ENCODE data around the gene CD59.
"Not testable (repeated sequence)": the region's sequence is repeated elsewhere in the genome, so short reads cannot be mapped to it uniquely, and the experiment has no call there.

The CD59 gene

GRCh38 chr11:33695051-33695566 is 41.1 kb downstream of the CD59 start:
- no peak for DNase-seq (ENCODE audit: low read depth in 1 of 2, low spot score in 1 of 2)

GRCh38 chr11:33694346-33695050 is 41.7 kb downstream of the CD59 start:
- DNase-seq (ENCODE audit: low read depth in 1 of 2, low spot score in 1 of 2), result no peak

DNA sequence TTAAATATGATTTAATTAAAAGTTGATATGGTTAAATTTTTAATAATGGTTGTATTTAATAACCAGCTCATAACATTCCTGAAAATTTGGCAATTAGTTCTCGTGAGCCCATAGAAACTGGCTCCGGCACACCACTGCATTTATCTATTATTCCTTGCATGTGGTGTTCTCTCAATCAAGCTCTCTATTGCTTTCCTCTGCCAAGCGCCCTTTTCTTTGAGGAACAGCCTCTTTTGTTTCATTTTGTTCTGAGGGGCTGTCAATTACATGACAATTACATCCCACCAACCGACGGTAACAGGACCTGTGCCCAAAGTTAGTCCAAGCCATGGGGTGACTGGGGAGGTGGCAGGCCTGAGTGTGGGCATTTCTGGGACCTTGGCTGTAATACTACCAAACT is 43.7 kb downstream of the CD59 start:
- DNase-seq (ENCODE audit: low read depth in 1 of 2, low spot score in 1 of 2), result no peak

DNA sequence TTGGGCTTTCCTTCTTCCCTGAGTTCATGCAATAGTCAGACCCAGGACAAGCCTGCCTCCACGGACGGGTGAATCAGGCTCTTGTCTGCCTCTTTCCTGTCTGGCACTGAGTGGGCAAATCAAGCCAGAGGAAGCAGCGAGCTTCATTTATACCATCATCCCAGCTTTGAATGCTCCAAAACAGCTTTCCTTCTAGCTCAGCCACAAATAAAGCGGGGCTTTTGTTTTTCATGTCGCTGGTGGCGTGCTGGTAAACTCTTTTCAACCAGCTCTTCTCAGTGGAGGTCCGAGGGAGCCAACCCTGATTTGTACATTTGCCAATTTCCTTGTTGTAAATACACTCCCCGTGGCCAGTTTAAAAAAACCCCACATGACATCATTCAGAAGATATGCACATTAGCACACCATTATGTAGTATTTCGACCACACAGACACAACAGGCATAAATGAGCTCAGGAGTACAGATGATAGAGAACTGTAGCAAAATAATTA is 44.2 kb downstream of the CD59 start:
- DNase-seq (ENCODE audit: low read depth in 1 of 2, low spot score in 1 of 2), result no peak

GRCh38 chr11:33691066-33691864 is 45.0 kb downstream of the CD59 start:
- DNase-seq (ENCODE audit: low read depth in 1 of 2, low spot score in 1 of 2), result no peak

GRCh38 chr11:33690290-33691065 is 45.7 kb downstream of the CD59 start:
- DNase-seq (ENCODE audit: low read depth in 1 of 2, low spot score in 1 of 2), result no peak

DNA sequence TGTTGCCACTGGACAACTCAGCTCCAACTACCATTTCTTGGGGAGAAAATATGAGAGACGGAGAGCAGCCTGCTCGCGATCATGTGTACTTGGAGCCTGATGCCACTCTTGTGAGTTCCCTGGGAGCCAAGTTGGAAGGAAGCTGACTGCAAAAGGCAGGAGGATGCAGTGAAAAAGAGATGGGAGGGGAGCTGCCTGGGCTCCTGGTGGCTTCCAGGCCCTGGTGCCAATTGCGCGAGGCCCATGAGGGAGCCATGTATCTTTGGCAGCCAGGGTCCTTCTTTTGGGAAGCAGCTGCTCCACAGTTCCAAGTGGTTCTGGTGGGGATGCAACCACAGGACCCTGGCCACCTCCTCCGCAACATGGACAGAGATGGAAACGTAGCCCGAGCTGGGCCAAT is 46.7 kb downstream of the CD59 start:
- DNase-seq (ENCODE audit: low read depth in 1 of 2, low spot score in 1 of 2), result no peak

DNA sequence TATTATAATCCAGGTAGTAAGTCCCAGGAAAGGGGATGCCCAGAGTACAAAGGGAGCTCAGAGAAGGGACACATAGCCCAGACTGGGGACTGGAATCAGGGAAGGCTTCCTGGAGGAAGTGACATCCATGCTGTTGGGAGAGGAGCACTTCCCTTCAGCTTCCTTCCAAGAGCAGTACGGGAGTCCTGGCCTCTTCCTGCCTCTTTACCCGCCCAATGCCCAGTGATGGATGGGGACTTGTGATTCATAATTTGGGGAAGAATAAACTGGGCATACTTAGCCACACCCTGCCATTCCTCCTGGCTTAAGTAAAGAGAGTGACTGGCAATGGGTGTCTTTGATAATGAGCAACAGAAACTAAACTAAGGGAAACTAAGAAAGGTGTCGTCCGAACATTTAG is 47.1 kb downstream of the CD59 start:
- no peak for DNase-seq (ENCODE audit: low read depth in 1 of 2, low spot score in 1 of 2)

DNA sequence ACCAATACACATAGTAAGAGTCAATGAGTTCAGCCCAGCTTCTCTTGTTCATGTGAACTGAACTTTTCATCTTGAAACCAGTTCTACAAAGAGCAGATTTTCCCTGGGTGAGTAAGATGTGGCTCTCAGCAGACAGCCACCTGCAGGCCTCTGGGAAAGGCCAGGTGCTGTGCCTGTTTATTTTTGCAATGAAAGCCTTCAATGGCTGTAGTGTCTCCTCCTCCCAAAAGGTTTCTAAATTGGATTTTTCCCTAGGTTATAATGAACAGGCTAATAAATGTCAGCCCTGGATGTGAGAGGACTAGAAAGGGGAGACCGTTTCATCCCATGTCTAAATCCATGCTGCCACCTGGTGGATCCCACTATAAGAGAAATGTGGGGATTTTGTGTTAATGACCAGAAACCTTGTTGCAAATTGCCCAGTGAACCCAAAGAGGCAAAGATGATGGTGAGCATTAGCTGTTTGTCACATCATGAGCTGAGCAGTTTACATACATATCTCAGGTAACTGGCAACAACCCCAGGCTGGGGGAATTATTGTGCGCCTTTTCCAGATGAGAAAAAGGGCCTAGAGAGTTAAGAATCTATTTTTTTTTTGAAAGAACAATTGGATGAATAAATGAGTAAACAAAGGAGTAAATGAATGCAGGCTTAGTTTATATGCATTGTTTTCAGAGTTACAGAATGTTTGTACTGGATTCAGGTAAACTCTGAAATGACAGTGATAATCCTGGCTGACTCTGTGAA is 48.3 kb downstream of the CD59 start:
- DNase-seq (ENCODE audit: low read depth in 1 of 2, low spot score in 1 of 2), result no peak

DNA sequence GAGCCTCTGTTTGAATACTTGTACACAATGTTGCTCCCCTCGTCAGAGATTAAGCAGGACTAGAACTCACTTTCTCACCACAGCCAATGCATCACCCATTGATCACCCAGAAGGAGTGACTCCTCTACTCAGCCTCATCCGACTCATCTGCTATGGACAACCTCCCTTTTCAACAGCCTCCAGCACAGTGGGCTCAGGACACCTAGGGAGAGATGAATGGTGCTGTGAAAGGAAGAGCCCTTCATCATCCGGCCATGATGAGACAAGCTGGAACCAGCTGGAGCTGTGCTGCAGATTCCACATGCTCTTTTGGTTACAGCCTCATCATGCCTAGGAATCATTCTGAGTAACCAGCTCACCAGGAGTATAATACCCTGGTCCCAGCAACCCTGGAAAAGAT is 51.1 kb downstream of the CD59 start:
- no peak for DNase-seq (ENCODE audit: low read depth in 1 of 2, low spot score in 1 of 2)

- DNase-seq (ENCODE audit: low read depth in 1 of 2, low spot score in 1 of 2), result no peak
Observed at GRCh38 chr11:33684003-33684706, 52.1 kb downstream of the CD59 start.

DNA sequence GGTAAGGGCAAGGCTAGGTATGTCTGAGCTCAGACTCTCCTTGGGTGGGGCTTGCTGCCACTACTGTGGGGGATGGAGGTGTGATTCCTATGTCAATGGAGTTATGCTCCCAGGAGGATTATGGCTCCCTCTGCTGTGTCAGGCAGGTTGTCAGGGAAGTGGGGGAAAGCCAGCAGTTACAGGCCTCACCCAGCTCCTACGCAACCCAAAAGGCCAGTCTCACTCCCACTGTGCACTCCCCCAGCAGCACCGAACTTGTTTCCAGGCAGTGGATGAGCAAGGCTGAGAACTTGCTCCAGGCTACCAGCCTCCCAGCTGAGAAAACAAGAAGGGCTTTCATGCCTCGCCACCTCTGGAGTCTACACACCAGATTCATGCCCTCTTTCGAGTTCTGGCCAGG is 53.8 kb downstream of the CD59 start:
- DNase-seq (ENCODE audit: low read depth in 1 of 2, low spot score in 1 of 2), result no peak

DNA sequence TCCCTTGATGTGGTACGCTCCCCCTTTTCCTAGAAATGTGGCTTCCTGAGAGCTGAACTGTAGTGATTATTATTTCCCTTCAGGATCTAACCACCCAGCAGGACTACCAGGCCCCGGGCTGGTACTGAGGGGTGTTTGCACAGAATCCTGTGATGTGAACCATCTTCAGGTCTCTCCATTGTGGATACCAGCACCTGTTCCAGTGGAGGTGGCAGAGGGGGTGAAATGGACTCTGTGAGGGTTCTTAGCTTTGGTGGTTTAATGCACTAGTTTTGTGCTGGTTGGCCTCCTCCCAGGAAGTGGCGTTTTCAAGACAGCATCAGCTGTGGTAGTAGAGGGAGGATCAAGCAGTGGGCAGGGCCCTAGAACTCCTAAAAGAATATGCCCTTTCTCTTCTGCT is 54.2 kb downstream of the CD59 start:
- no peak for DNase-seq (ENCODE audit: low read depth in 1 of 2, low spot score in 1 of 2)

DNA sequence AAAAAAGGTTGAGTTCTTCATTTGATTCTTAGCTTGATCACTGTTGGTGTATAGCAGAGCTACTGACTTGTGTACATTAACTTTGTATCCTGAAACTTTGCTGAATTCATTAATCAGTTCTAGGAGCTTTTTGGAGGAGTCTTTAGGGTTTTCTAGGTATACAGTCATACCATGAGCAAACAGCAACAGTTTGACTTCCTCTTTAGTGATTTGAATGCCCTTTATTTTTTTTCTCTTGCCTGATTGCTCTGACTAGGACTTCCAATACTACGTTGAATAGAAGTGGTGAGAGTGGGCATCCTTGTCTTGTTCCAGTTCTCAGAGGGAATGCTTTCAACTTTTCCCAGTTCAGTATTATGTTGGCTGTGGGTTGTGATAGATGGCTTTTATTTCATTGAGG is 57.6 kb downstream of the CD59 start:
- DNase-seq (ENCODE audit: low read depth in 1 of 2, low spot score in 1 of 2), result not testable (repeated sequence)

- no peak for DNase-seq (ENCODE audit: low read depth in 1 of 2, low spot score in 1 of 2)
Observed at GRCh38 chr11:33674035-33674814, 62.0 kb downstream of the CD59 start.

DNA sequence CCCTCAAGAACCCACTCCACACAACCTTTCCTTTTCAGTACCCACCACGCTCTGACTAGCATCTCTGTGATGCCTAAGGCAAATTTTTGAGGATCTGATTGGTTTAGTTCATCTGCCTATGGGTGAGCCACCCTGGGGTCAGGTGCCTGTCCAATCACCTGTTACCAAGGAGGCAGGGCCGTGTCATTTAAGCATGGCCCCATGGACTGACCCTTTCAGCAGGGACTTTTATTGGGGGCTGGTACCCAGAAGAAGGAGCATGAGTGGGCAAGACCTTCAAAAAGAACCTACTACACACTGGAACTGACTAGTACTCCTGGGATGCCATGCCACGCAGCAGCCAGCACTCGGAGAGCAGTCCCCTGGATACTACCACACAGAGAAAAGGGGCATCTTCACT is 64.0 kb downstream of the CD59 start:
- no peak for DNase-seq (ENCODE audit: low read depth in 1 of 2, low spot score in 1 of 2)

GRCh38 chr11:33670250-33671011 is 65.8 kb downstream of the CD59 start:
- DNase-seq (ENCODE audit: low read depth in 1 of 2, low spot score in 1 of 2), result no peak

DNA sequence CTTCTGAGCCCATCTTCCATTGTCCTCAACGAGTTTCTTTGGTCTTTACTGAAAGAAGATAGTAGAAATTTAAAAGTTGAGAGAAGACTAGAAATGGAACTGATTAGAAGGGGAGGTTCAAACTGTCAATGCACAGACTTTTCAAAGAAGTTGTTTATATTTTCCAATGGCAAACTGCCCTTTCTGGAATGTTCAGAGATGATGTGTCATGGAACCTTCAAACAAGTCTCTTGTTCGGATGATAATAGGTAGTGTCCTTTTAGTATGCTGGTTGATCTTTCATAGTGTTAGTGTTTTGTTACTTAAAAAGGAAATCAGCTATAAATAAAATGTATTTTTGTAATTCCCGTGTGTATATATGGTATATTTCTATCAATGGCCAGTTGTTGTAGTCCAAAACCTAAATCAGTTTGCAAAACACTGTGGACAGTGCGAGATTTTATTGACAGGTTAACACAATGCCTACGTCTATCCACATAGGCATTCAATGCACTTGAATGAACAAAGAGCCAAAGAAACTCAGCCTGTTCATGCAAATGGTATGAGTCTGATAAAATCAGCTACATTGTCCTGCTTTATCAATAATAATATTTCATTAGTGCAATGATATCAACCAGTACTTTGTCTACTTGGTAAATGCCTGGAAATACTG is 66.5 kb downstream of the CD59 start:
- DNase-seq (ENCODE audit: low read depth in 1 of 2, low spot score in 1 of 2), result no peak
